Left ventricle myocardium superior (tissue), 1 donor: ENCODE results near the gene SLX9. TPM values are rescaled to one million over a fixed set of nuclear protein-coding genes. Genes with fewer than 3 reads are reported as not detected.
"Not testable (repeated sequence)": the region's sequence is repeated elsewhere in the genome, so short reads cannot be mapped to it uniquely, and the experiment has no call there.

Experiments used
- ATAC-seq: fragments of 200-7000 bp; cut with Tn5 transposase; one replicate; pipeline ENCODE4 v1.9.1; 2020; ENCODE audit warnings: mild to moderate bottlenecking, moderate library complexity
- DNase-seq: peaks from one replicate; pipeline ENCODE4 v3.0.0-alpha.2; 2020
- intact Hi-C: fragments of 100-400 bp; cut with micrococcal nuclease; formaldehyde crosslinking; loops from one replicate; pipeline ENCODE4 v1.11.0; 2022
- total RNA-seq: library from RNA; stranded (reverse); fragmentation: NEBNext Ultra II Directional; extraction: Animal tissue kit (Norgen Biotek cat#: 25700); gene quantifications from one replicate; pipeline ENCODE4 v1.2.1, GENCODE V29; 2021
- donor health status: DM: no; HTN: yes; CAD: no; lungs with severe emphysema.

SLX9 gene
- total RNA-seq, 1 donor from 2014 or later = 69.9 TPM

DNA sequence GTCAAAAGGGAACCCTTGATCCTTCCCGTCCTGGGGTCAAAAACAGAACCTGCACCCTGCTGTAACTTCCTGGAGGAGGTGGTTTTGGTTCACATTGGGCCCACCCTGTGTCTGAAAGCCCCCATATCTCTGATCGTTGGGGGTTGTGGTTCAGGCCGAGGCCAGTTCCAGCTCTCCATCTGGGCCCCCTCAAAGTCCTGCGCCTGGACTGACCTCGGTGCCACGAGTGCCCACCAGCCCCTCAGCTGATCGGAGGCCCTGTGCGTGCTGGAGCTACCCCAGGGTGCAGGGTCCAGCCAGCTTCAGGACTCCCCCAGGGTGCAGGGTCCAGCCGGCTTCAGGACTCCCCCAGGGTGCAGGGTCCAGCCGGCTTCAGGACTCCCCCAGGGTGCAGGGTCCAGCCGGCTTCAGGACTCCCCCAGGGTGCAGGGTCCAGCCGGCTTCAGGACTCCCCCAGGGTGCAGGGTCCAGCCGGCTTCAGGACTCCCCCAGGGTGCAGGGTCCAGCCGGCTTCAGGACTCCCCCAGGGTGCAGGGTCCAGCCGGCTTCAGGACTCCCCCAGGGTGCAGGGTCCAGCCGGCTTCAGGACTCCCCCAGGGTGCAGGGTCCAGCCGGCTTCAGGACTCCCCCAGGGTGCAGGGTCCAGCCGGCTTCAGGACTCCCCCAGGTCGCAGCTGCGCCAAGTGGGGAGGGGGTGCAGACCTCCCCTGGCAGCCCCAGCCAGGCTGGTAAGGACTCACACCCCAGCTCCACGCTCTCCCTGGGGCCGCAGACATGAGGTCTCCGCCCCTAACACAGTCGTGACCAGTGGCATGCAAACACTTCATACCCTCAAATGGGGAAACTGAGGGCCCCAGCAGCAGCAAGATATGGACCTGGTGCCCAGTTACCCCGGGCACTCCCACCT, 27.1 kb upstream of the SLX9 start:
- intact Hi-C loops, ATAC-seq: not testable (repeated sequence)
- peak; percentile 20 for DNase-seq

DNA sequence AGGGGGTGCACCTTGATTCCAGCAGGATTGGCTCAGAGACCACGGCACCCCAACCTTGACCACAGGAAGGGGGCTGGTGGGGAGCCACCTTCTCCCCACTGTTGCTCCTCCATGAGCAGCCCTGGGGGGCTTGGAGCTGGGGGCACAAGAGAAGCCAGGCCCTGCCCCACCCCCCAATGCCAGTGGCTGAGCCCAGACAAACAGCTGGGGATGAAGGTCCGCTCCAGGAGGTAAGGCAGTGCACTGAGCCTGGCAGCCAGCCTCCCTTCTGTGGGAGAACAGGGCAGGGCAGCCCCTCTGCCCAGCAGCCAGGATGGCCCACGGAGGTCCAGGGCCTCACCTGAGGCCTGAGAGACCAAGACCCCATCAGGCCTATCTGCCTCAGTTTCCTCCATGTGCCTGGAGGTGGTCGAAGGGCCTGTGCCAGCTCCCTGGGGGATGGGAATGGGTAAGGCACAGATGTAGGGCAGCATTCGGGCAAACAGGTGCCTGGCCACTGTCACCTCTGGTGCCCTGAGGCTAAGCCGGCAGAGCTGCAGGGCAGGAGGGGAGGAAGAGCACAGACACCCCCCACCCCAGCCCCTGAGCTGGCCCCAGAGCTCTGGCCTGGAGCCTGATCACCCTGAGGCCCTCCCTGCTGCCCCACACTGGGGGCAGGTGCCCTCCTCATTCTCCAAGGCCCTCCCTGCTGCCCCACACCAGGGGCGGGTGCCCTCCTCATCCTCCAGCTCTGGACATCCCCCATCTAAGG, 26.2 kb upstream of the SLX9 start:
- intact Hi-C loops = no loop called here
- DNase-seq (peak; percentile 20), ATAC-seq (no peak)

GRCh38 chr21:44914176-44914874, 25.5 kb upstream of the SLX9 start:
- intact Hi-C loops = no loop called here
- ATAC-seq (peak; percentile 8), DNase-seq (peak; percentile 50)

DNA sequence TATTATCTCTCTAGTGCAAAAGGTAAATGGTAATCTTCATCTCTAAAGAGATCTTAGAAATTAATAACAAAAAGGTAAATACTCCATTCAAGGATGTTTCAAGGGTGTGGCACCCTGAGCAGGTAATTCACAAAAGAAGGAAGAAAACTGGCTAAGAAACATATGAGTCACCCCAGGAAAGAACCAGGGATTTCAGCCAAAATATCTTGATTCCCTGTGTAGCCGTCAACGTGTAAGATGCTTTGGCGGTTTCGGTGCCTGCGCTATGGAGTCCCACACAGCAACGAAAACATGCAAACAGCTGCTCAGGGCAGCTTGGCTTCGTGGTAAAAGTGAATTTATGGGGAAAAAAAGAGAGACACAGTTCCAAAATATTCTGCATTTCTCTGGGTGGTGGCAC, 22.9 kb upstream of the SLX9 start:
- no peak for ATAC-seq
- DNase-seq = no peak
- intact Hi-C loops = no loop called here

- no peak for ATAC-seq
- DNase-seq = peak; percentile 4
- intact Hi-C loops = no loop called here
These were observed 22.3 kb upstream of the SLX9 start for GRCh38 chr21:44917446-44918106.

- ATAC-seq = no peak
- intact Hi-C loops = no loop called here
- no peak for DNase-seq
These were observed 21.7 kb upstream of the SLX9 start for GRCh38 chr21:44918107-44918470.

DNA sequence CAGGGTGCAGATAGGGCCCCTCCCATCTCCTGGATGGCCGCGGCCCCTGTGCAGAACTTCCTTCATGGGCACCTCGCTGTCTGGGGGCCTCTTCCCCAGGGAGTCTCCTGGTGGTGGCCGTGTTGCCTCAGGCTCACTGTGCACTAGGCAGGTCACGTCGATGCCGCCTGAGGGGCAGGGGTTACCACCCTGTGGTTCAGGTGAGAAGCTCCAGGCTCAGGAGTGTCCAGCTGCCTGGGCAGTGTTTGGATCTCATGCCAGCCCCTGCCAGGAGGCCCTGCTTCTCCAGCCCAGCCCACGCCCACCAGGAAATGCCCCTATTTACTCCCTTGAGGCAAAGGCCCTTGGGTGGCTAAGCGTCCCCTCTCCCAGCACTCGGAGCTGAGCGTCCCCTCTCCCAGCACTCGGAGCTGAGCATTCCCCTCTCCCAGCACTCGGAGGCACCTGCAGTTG, 21.2 kb upstream of the SLX9 start:
- DNase-seq (peak; percentile 19), ATAC-seq (no peak)
- intact Hi-C loops = no loop called here

DNA sequence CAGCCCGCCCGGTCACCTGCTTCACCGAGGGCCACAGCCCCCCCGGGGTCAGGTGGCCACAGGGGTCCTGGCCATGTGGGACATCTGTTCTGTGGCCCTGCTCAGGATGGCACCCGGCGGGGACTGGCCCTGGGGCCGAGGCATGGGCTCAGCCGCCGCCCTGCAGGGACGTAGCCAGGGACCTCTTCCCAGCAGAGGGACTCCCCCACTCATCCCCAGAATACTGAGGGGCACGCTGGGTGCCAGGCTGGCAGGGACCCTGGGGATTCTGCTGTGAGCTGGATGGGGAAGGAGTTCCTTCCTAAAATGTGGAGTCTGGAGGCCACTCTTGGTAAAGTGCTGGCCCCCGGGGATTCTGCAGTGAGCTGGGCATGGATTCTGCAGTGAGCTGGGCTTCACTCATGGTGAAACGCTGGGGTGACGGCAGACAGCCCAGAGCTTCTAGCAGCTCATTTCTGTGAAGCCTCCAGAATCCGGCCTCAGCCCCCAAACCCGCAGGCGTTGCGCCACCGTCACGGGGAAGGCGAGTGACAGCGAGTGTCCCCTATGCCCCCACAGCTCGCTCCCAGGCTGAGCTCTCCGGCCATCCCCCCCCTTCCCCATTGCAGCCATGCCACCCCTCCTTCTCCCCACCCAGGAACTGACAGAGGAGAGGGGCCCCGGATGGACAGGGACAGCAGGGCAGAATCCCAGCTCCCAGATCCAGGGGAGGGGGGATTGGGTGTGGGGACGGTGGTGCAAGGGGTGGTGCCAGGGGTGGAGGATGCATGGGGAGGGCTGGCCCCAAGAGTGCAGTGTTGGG, 20.5 kb upstream of the SLX9 start:
- intact Hi-C loops = no loop called here
- peak; percentile 43 for DNase-seq
- peak; percentile 15 for ATAC-seq

DNA sequence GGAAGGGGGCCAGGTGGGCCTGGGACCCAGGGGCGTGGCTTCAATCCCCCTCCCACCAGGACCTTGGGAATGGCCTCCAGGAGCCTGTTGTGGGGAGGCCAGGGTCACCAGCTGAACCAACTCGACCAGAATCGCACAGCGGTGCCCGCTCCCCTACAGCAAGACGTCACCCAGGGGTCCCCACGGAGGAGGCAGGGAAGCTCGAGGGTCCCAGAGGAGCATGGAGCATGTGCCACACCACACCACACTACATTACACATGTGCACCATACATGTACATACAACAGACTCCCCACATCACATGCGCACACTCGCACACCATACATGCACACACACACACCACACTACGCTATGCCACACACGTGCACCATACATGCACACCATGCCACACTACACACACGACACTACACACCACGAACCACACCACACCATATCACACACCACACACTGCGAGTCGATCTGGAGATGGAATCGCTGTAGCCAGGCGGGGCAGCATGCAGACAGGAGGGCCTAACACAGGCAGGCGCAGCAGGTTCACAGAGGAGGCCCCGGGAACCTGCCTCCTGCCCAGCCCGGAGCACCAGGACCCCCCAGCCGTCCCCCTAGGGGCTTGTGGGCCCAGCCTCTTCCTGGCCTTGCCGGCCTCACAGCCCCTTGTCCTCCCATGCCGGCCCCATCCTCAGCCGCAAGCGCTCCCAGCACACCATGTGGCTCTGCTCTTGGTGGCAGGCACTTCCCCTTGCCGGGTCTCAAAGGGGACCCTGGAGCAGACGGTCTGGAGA, 19.7 kb upstream of the SLX9 start:
- ATAC-seq (peak; percentile 11), DNase-seq (peak; percentile 26)
- intact Hi-C loops = no loop called here

GRCh38 chr21:44920694-44921604, 18.9 kb upstream of the SLX9 start, which contains the start of gene ITGB2:
TSS of gene ITGB2 (minus strand) at chr21:44920899. CDS start at chr21:44910782, 10,117 bp downstream.
- peak; percentile 72 for DNase-seq
- ATAC-seq = peak; percentile 76
- intact Hi-C loops = no loop called here

- DNase-seq (no peak), ATAC-seq (no peak)
- intact Hi-C loops = no loop called here
These were observed 17.9 kb upstream of the SLX9 start for GRCh38 chr21:44921928-44922327.

GRCh38 chr21:44923480-44924084, 16.2 kb upstream of the SLX9 start:
- ATAC-seq (no peak), DNase-seq (no peak)
- intact Hi-C loops = no loop called here

DNA sequence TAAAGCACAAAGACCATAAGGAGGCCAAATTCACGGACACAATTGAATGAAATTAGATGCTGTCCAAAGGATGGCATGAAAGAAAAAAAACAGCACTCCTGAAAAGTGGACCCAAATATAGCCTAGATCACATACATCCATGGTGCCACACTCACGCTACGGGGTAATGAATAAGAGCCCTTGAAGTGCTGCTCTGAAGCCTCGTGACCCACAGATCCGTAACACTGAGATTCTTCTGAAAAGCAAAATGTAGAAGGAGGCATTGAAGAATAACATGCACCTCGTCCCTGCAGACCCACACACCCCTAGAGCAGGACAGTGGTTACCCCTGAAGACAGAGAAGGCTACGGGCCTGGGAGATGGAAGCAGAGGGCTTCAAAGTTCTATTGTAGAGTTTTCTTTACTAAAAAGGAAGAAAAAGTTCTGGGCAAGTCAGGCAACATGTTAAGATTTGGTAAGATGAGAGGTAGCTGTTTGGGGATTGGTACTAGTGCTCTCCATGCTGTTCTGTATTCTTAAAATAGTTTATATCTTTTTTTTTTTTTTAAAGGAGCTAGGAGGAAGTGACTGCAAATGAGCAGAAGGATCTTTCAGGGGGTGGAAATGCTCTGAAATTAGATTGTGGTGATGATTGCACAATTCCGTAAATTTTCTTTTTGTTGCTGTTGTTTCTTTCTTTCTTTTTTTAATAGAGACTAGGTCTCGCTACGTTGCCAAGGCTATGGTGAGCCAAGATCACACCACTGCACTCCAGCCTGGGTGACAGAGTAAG, 15.0 kb upstream of the SLX9 start:
- DNase-seq = no peak
- ATAC-seq = peak; percentile 38
- intact Hi-C loops = no loop called here

DNA sequence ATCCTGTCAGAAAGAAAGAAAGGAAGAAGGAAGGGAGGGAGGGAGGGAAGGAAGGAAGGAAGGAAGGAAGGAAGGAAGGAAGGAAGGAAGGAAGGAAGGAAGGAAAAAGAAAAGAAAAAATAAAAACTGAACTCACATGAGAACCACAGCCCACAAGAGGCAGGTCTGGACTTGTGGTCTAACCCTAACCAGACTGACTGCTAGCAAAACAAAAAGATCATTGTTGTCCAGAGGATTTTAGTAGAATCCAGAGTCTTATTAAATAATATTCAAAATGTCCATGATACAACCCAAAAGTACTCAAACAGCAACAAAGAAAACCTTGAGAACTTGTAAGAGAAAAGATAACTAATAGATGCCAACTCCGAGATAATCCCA, 14.5 kb upstream of the SLX9 start:
- no peak for ATAC-seq
- intact Hi-C loops = no loop called here

DNA sequence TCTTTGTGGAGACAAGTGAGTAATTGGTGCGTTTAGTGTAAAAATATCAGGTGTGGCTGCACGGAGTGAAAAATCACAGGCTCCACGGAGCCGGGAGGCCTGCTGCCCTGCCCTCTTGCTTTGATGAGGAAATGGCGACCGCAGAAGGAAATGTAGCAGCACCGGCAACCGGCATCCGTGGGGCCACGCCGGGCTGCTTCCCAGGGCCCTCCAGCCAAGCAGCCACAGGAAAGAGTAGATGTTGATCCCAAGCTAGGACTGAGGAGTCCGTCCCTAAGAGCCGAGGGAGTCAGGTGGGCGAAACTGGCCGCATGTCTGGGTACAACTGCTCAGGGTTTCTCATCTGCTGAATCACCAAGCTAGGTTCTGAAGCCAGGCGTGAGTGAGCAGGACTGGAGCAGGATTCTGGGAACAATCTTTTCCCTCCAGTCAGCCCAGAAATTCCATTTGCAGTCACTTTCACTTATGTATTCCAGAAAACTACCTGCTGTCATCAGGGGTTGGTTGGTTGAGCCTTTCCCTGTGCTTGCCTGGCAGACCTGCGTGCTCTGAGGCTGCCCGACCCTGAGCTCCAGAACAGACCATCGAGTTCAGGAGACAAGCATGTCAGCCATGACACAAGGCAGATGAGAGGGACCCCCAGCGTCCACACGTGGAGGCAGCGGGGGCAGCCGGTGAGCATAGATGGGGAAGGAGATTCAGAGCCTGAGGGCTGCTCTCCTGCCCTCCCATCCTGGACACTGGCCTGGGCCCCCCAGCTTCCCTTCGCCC, 13.3 kb upstream of the SLX9 start:
- intact Hi-C loops = no loop called here
- ATAC-seq (no peak), DNase-seq (no peak)

More for the DNA sequence above, 14.5 kb upstream of the SLX9 start:
- no peak for DNase-seq
